ENCODE data around the gene DEFB119.

DNA sequence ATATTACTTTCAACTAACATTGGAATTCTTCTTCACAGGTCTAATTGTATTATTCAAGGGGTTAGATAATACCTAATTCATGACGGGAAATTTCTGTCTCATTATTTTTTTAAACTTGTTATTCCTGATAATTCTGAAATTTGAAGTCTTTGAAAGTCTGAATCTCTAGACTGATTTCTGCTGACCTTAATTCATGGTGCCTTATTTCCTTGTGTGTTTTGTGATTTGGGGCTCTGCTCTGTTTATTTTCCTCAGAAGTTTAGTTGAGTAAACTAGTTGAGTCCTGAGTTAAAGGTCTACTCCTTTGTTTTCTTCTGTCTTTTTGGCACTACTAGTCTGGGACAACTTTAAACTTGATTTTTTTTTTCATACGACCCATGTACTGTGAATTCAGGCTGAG is 16.0 kb downstream of the DEFB119 start:
- TF ChIP-seq POLR2A (IDR thresholded peaks at IDR 0.05) (no peak), EP300 (IDR thresholded peaks at IDR 0.05) (no peak)
- TF ChIP-seq, protein P1, sequence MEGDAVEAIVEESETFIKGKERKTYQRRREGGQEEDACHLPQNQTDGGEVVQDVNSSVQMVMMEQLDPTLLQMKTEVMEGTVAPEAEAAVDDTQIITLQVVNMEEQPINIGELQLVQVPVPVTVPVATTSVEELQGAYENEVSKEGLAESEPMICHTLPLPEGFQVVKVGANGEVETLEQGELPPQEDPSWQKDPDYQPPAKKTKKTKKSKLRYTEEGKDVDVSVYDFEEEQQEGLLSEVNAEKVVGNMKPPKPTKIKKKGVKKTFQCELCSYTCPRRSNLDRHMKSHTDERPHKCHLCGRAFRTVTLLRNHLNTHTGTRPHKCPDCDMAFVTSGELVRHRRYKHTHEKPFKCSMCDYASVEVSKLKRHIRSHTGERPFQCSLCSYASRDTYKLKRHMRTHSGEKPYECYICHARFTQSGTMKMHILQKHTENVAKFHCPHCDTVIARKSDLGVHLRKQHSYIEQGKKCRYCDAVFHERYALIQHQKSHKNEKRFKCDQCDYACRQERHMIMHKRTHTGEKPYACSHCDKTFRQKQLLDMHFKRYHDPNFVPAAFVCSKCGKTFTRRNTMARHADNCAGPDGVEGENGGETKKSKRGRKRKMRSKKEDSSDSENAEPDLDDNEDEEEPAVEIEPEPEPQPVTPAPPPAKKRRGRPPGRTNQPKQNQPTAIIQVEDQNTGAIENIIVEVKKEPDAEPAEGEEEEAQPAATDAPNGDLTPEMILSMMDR (IDR thresholded peaks at IDR 0.05): no peak

All from upper lobe of left lung (tissue), 4 donors.